OCI-LY7 (cell line): ENCODE data around the gene TRIML1. TPM values are rescaled to one million over a fixed set of nuclear protein-coding genes. Genes with fewer than 3 reads are reported as not detected.

ENCODE experiments used
- BruUV-seq: library from RNA; stranded (reverse); fragments of 400-500 nt; replicated peaks from 2 replicates; lab custom pipeline; 2021; lab: Mats Ljungman, UMichigan
- CTCF ChIA-PET: fragments of 300-600 bp; sonication (Branson Sonifier 250); formaldehyde crosslinking; loops from one replicate; lab custom pipeline; 2022; ENCODE audit warnings: antibody characterized with exemption; ENCODE audit not compliant: unreplicated experiment; lab: Charles Lee
- POLR2A ChIA-PET: fragments of 300-600 bp; sonication (Branson Sonifier 250); formaldehyde crosslinking; loops from one replicate; lab custom pipeline; 2022; ENCODE audit warnings: antibody characterized with exemption; lab: Charles Lee
- DNase-seq: peaks from one replicate; pipeline ENCODE4 v3.0.0-alpha.2; 2015; ENCODE audit warnings: low spot score
- H2AFZ ChIP-seq: fragments of 200-600 bp; sonication (generic), shearing (Covaris generic); 2 replicates; pipeline ENCODE4 v1.6.1; 2014; ENCODE audit warnings: mild to moderate bottlenecking, antibody characterized with exemption, low read length, moderate library complexity
- H3K27ac ChIP-seq: fragments of 200-600 bp; sonication (generic); 2 replicates; pipeline ENCODE4 v1.5.1; 2014; ENCODE audit warnings: mixed run types, low read depth, mild to moderate bottlenecking, moderate library complexity, low read length, inconsistent platforms; ENCODE audit not compliant: poor library complexity, severe bottlenecking
- H3K36me3 ChIP-seq: fragments of 200-600 bp; sonication (generic); 2 replicates; pipeline ENCODE4 v1.6.1; 2014; ENCODE audit warnings: mild to moderate bottlenecking, antibody characterized with exemption, low read length, moderate library complexity, mixed read lengths; ENCODE audit not compliant: insufficient read depth
- H3K4me1 ChIP-seq: fragments of 200-600 bp; sonication (generic); 2 replicates; pipeline ENCODE4 v1.5.1; 2014; ENCODE audit warnings: mild to moderate bottlenecking, low read length; ENCODE audit not compliant: insufficient read depth, poor library complexity, severe bottlenecking
- H3K4me2 ChIP-seq: fragments of 200-600 bp; sonication (generic); 2 replicates; pipeline ENCODE4 v1.6.1; 2014; ENCODE audit warnings: mild to moderate bottlenecking, low read length
- H3K4me3 ChIP-seq: fragments of 200-600 bp; sonication (generic); 2 replicates; pipeline ENCODE4 v1.5.1; 2014; ENCODE audit warnings: mild to moderate bottlenecking, low read depth, low read length; ENCODE audit not compliant: poor library complexity, severe bottlenecking
- H3K79me2 ChIP-seq: fragments of 200-600 bp; sonication (generic); 2 replicates; pipeline ENCODE4 v1.6.1; 2016; ENCODE audit warnings: low read depth, mild to moderate bottlenecking, low read length, moderate library complexity, mixed read lengths; ENCODE audit not compliant: insufficient read depth
- H3K9me2 ChIP-seq: fragments of 200-600 bp; sonication (generic); 2 replicates; pipeline ENCODE4 v1.6.1; 2016; ENCODE audit warnings: mild to moderate bottlenecking, low read length, mixed read lengths; ENCODE audit not compliant: insufficient read depth
- H3K9me3 ChIP-seq: fragments of 200-600 bp; sonication (generic); 2 replicates; pipeline ENCODE4 v1.6.1; 2014; ENCODE audit warnings: mild to moderate bottlenecking, mixed run types, low read length, mixed read lengths
- H4K20me1 ChIP-seq: fragments of 200-600 bp; sonication (generic); 2 replicates; pipeline ENCODE4 v1.6.1; 2014; ENCODE audit warnings: mild to moderate bottlenecking, antibody characterized with exemption, low read length, moderate library complexity, mixed read lengths; ENCODE audit not compliant: insufficient read depth
- CTCF ChIP-seq: fragments of 200-600 bp; sonication (generic); conservative IDR thresholded peaks from 2 replicates; pipeline ENCODE4 v1.5.1; 2014; ENCODE audit warnings: mild to moderate bottlenecking, antibody characterized with exemption, low read length, moderate library complexity, mixed read lengths
- EZH2phosphoT487 ChIP-seq: fragments of 200-600 bp; sonication (generic); IDR thresholded peaks from 2 replicates; pipeline ENCODE4 v1.6.1; 2018; ENCODE audit warnings: low read depth, borderline replicate concordance, mild to moderate bottlenecking, mixed run types, antibody characterized with exemption, low read length, moderate library complexity, mixed read lengths
- intact Hi-C: fragments of 100-400 bp; cut with micrococcal nuclease; formaldehyde crosslinking; loops from one replicate; pipeline ENCODE4 v1.10.0; 2022; ENCODE audit not compliant: unreplicated experiment
- total RNA-seq, 2 experiments: library from RNA; depleted of rRNA in 1 of 2; stranded (reverse); fragments of >200 nt in 1 of 2; shearing (Covaris generic) in 1 of 2; gene quantifications; 2 replicates each; pipeline ENCODE4 v1.2.3, GENCODE V29; 2014 to 2022

TRIML1 gene
- total RNA-seq, 2 experiments from 2014 or later: not detected

DNA sequence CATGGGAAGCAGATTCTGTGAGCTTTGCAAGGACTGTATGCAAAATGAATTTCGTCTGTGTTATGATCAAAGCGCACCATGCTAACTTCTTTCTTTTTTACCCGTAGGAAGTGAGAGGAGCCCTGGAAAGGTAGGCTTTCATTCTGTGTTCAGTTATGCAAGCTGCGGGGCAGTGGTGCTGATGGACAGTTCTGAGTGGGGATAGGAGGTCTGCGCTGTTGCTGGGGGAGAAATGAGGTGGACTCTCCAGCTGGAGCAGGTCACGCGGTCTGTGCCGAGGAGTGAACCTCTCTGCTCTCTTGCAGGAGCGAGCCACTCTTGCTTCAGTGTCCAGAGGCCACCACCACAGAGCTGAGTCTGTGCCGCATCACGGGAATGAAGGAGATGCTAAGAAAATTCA lies 4.5 kb downstream of the TRIML1 start:
- CTCF ChIA-PET: no interaction called here
- H3K4me1 ChIP-seq: no peaks in the 10 kb centered on the region
- no TSS peak for BruUV-seq
- no peaks in the 10 kb centered on the region for H3K9me2 ChIP-seq
- no peaks in the 10 kb centered on the region for H3K36me3 ChIP-seq
- H3K9me3 ChIP-seq: no peaks in the 10 kb centered on the region
- no peak overlapping the region for H2AFZ ChIP-seq
- H4K20me1 ChIP-seq: no peaks in the 10 kb centered on the region
- intact Hi-C loops: no loop called here
- H3K79me2 ChIP-seq: no peaks in the 10 kb centered on the region
- no peak overlapping the region for H3K27ac ChIP-seq
- no peak for DNase-seq
- H3K4me2 ChIP-seq: no peak overlapping the region
- H3K4me3 ChIP-seq: no peak overlapping the region
- no peak for TF ChIP-seq EZH2phosphoT487
- POLR2A ChIA-PET: no interaction called here

- no peak overlapping the region for H2AFZ ChIP-seq
- no peak for TF ChIP-seq CTCF
- ChIA-PET POLR2A (interaction anchor here (0.6 kb wide), 1 partner anchor 15 kb away, joined by 3 read pairs; no protein-coding TSS in a partner anchor), CTCF (no interaction called here)
- no TSS peak for BruUV-seq
- no peak overlapping the region for H3K27ac ChIP-seq
- no peaks in the 10 kb centered on the region for H4K20me1 ChIP-seq
- no peaks in the 10 kb centered on the region for H3K4me1 ChIP-seq
- H3K4me3 ChIP-seq: no peak overlapping the region
- H3K79me2 ChIP-seq: no peaks in the 10 kb centered on the region
- intact Hi-C loops: no loop called here
- no peaks in the 10 kb centered on the region for H3K36me3 ChIP-seq
- H3K9me3 ChIP-seq: no peaks in the 10 kb centered on the region
- H3K4me2 ChIP-seq: no peak overlapping the region
- DNase-seq: no peak
- no peaks in the 10 kb centered on the region for H3K9me2 ChIP-seq
These were observed 6.4 kb downstream of the TRIML1 start for GRCh38 chr4:188145601-188146000.

DNA sequence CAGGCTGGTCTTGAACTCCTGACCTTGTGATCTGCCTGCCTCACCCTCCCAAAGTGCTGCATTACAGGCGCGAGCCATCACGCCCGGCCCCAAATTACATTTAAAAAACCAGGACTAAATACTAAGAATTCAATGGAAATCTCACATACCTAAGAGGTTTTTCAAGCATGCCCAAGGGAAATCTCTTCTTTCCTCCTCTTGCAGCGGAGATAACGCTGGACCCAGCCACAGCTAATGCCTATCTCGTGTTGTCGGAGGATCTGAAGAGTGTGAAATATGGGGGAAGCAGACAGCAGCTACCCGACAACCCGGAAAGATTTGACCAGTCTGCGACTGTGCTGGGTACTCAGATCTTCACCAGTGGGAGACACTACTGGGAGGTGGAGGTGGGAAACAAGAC lies 7.4 kb downstream of the TRIML1 start:
- POLR2A ChIA-PET: no interaction called here
- no peak overlapping the region for H3K4me2 ChIP-seq
- H2AFZ ChIP-seq: no peak overlapping the region
- no peak overlapping the region for H3K4me3 ChIP-seq
- no TSS peak for BruUV-seq
- intact Hi-C loops: no loop called here
- no peaks in the 10 kb centered on the region for H4K20me1 ChIP-seq
- no peaks in the 10 kb centered on the region for H3K9me3 ChIP-seq
- H3K27ac ChIP-seq: no peak overlapping the region
- H3K9me2 ChIP-seq: no peaks in the 10 kb centered on the region
- TF ChIP-seq EZH2phosphoT487 (no peak), CTCF (no peak)
- no peaks in the 10 kb centered on the region for H3K79me2 ChIP-seq
- no peak for DNase-seq
- no peaks in the 10 kb centered on the region for H3K4me1 ChIP-seq
- CTCF ChIA-PET: no interaction called here
- no peaks in the 10 kb centered on the region for H3K36me3 ChIP-seq
